Right lobe of liver (tissue), 6 donors: ENCODE measurements around the gene THBS3. TPM values are rescaled to one million over a fixed set of nuclear protein-coding genes. Genes with fewer than 3 reads are reported as not detected.

Experiments
- ATAC-seq, 4 donors: fragments of 200-7000 bp; cut with Tn5 transposase; one replicate each; pipeline ENCODE4 v1.9.1; 2020; ENCODE audit warnings: mild to moderate bottlenecking in 4 of 4, moderate library complexity in 4 of 4
- DNase-seq, 3 donors: peaks; one replicate each; pipeline ENCODE4 v3.0.0-alpha.2; 2020
- H3K27ac ChIP-seq, 3 donors: fragments of 200-600 bp; one replicate each; pipeline ENCODE4 v1.8.0; 2022
- H3K27me3 ChIP-seq, 2 donors: fragments of 200-600 bp; one replicate each; pipeline ENCODE4 v1.8.0; 2022
- H3K36me3 ChIP-seq, 4 donors: fragments of 200-600 bp; sonication (generic) in 1 of 4; one replicate each; pipeline versions ENCODE4 v1.5.1 to v1.8.0; 2017 to 2022; ENCODE audit warnings: control low read depth in 1 of 4
- H3K4me1 ChIP-seq, 4 donors: fragments of 200-600 bp; sonication (generic) in 1 of 4; one replicate each; pipeline versions ENCODE4 v1.5.1 to v1.8.0; 2017 to 2022; ENCODE audit warnings: control low read depth in 1 of 4
- H3K4me3 ChIP-seq, 3 donors: fragments of 200-600 bp; one replicate each; pipeline ENCODE4 v1.8.0; 2022
- H3K9me3 ChIP-seq, 4 donors: fragments of 200-600 bp; sonication (generic) in 1 of 4; one replicate each; pipeline versions ENCODE4 v1.5.1 to v1.8.0; 2017 to 2022; ENCODE audit warnings: control low read depth in 1 of 4
- POLR2A ChIP-seq: fragments of 450-650 bp; IDR thresholded peaks from one replicate; pipeline ENCODE4 v1.6.1; 2017; ENCODE audit warnings: antibody characterized with exemption, mild to moderate bottlenecking
- WGBS: methylation state at CpG from one replicate; pipeline ENCODE4 v1.1.6; 2018; ENCODE audit warnings: low coverage, low lambda C conversion rate; ENCODE audit not compliant: insufficient coverage; ENCODE audit errors: missing lambda C conversion rate; 5-methylcytosine and 5-hydroxymethylcytosine counted together
- intact Hi-C, 2 donors: fragments of 100-400 bp; cut with DNase I; formaldehyde crosslinking; loops; one replicate each; pipeline versions ENCODE4 v1.11.2 to v1.14.1; 2022
- total RNA-seq, 6 experiments: library from RNA; depleted of rRNA in 2 of 6; stranded (reverse); fragments of >200 nt in 2 of 6; fragmentation: NEBNext Ultra II Directional in 3 of 6; extraction: Animal tissue kit (Norgen Biotek cat#: 25700) in 3 of 6; gene quantifications; one replicate each; pipeline versions ENCODE4 v1.1.0 to v1.2.4, GENCODE V29; 2016 to 2023
- TF ChIP-seq, protein P1 (sequence below), 4 donors: fragments of 200-600 bp in 3 of 4; fragments of 450-650 bp in 1 of 4; IDR thresholded peaks; one replicate each; pipeline versions ENCODE4 v1.5.1 to v1.8.0; 2016 to 2022; ENCODE audit warnings: antibody characterized with exemption in 4 of 4, mild to moderate bottlenecking in 2 of 4
- donor health status: DM: no; HTN: yes; CAD: no.
- donor health status: DM: no; HTN: no; CAD: no.
- donor health status: DM: no; HTN: no; CAD: no.
- donor health status: DM: no; HTN: yes; CAD: no.
- donor health status: DM: no; HTN: yes; CAD: no.

The THBS3 gene
- total RNA-seq, 6 experiments from 2014 or later: 4.0 to 14.4 (median 10.5) TPM

DNA sequence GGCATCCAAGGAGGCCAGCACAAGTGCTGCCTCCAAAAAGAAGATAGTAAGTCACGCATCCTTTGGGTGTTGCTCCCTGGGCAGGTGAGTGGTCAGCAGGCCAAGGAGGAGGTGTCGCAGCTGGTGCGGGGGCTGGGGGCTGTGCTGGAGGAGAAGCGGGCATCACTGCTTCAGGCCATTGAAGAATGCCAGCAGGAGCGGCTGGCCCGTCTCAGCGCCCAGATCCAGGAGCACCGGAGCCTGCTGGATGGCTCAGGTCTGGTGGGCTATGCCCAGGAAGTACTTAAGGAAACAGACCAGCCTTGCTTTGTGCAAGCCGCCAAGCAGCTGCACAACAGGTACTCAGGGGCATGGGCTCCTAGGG, 29.8 kb downstream of the THBS3 start:
- no peaks in the 10 kb centered on the region for H3K9me3 ChIP-seq
- TF ChIP-seq, protein P1, sequence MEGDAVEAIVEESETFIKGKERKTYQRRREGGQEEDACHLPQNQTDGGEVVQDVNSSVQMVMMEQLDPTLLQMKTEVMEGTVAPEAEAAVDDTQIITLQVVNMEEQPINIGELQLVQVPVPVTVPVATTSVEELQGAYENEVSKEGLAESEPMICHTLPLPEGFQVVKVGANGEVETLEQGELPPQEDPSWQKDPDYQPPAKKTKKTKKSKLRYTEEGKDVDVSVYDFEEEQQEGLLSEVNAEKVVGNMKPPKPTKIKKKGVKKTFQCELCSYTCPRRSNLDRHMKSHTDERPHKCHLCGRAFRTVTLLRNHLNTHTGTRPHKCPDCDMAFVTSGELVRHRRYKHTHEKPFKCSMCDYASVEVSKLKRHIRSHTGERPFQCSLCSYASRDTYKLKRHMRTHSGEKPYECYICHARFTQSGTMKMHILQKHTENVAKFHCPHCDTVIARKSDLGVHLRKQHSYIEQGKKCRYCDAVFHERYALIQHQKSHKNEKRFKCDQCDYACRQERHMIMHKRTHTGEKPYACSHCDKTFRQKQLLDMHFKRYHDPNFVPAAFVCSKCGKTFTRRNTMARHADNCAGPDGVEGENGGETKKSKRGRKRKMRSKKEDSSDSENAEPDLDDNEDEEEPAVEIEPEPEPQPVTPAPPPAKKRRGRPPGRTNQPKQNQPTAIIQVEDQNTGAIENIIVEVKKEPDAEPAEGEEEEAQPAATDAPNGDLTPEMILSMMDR (IDR thresholded peaks at IDR 0.05): no peak
- no peak for TF ChIP-seq POLR2A
- H3K4me3 ChIP-seq: no peak overlapping the region
- no peaks in the 10 kb centered on the region for H3K27me3 ChIP-seq
- H3K4me1 ChIP-seq: no peaks in the 10 kb centered on the region
- DNase-seq (peak in 1 of 3 donors; percentile 40), ATAC-seq (no peak)
- no peak overlapping the region for H3K27ac ChIP-seq
- WGBS: 60% methylated on average over 1 of the region's 9 CpGs
- no peaks in the 10 kb centered on the region for H3K36me3 ChIP-seq
- intact Hi-C loops: no loop called here

DNA sequence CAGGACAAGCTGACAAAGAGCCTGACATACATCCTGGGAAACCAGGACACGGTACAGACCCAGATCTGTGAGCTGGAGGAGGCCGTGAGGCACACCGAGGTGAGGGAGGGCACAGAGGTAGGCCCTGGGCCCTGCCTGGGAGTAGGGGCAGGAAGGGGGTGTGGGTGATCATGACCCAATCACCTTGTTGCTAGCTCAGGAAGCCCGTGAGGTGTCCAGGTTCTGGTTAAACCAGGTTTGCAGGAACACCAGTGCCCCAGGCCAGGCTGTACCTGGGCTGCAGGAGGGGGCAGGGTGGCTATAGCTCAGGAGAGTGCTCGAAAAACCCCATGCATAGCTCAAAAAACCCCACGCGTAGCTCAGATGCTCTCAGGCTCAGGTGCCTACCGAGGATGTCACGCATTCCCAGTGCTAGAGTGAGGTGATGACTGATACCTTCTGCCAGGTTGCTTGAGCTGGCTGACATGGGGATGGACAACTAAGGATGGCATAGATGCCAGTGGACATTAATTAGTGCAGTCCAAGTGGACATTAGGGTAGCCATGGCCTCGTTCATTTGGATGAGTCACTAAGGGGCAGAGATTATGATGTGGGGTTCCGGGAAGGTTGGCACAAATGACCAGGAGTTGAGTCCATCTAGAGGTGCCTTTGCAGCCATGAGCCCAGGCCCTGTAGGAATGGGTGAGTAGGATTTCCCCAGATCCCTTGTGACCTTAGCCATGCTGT, 30.3 kb downstream of the THBS3 start:
- TF ChIP-seq, protein P1 (IDR thresholded peaks at IDR 0.05): no peak
- no peak for TF ChIP-seq POLR2A
- Histone ChIP-seq H3K36me3 (no peaks in the 10 kb centered on the region), H3K9me3 (no peaks in the 10 kb centered on the region), H3K4me1 (peaks cover 0 to 2% (median 0%) of the 10 kb centered on the region in 4 donors), H3K4me3 (no peak overlapping the region), H3K27ac (no peak overlapping the region), H3K27me3 (no peaks in the 10 kb centered on the region)
- intact Hi-C loops: no loop called here
- peak in 1 of 3 donors; percentile 45 for DNase-seq
- WGBS: 83% methylated on average over 6 of the region's 11 CpGs
- ATAC-seq: no peak

DNA sequence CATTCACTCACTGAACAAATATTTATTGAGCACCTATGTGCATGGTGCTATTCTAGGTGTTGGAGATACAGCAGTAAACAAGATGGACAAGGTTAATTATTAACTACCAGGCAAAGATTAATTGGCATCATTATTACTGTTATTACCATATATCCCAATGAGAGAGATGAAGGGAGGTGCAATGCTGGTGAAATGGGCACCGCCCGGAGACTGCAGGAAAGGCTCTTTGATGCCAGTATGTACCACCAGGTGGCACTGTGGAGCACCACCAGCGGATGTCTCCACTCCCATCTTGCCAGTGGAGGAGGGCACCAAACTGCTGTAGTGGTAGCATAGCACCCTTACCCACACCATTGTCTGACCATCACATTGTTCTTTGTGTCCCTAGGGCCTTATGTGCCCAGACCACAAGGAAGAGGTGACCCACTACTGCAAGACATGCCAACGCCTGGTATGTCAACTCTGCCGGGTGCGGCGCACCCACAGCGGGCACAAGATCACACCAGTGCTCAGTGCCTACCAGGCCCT, 31.1 kb downstream of the THBS3 start:
- H3K27me3 ChIP-seq: no peaks in the 10 kb centered on the region
- ATAC-seq (peak; percentile 64 to 71 (median 67)), DNase-seq (peak; percentile 75 to 81 (median 78))
- 0% methylated on average over 3 of the region's 8 CpGs for WGBS
- peaks cover 0 to 7% (median 0%) of the 10 kb centered on the region in 4 donors for H3K4me1 ChIP-seq
- intact Hi-C loops: no loop called here
- H3K4me3 ChIP-seq: no peak overlapping the region
- H3K36me3 ChIP-seq: no peaks in the 10 kb centered on the region
- H3K9me3 ChIP-seq: no peaks in the 10 kb centered on the region
- TF ChIP-seq POLR2A: no peak
- TF ChIP-seq, protein P1 (IDR thresholded peaks at IDR 0.05): peak; percentile 79 to 97 (median 96)
- no peak overlapping the region for H3K27ac ChIP-seq

DNA sequence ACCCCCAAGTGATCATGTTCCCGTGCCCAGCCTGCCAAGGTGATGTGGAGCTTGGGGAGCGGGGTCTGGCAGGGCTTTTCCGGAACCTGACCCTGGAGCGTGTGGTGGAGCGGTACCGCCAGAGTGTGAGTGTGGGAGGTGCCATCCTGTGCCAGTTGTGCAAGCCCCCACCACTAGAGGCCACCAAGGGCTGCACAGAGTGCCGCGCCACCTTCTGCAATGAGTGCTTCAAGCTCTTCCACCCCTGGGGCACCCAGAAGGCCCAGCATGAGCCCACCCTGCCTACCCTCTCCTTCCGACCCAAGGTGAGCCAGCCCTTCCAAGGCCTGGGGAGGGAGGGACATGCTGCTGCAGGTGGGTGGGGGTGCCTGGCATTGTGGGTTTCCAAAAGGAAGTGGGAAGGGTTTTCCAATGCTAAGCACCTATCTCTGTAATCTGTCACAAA, 31.7 kb downstream of the THBS3 start:
- Histone ChIP-seq H3K27me3 (no peaks in the 10 kb centered on the region), H3K27ac (no peak overlapping the region), H3K4me1 (peaks cover 0 to 7% (median 0%) of the 10 kb centered on the region in 4 donors), H3K4me3 (no peak overlapping the region), H3K36me3 (no peaks in the 10 kb centered on the region), H3K9me3 (no peaks in the 10 kb centered on the region)
- TF ChIP-seq POLR2A: no peak
- TF ChIP-seq, protein P1 (IDR thresholded peaks at IDR 0.05): no peak
- DNase-seq (peak in 1 of 3 donors; percentile 54), ATAC-seq (no peak)
- WGBS: no CpG with 5 or more reads among the region's 9 CpGs
- intact Hi-C loops: no loop called here
